ENCODE results near the gene RDX.
"Not testable (repeated sequence)": the region's sequence is repeated elsewhere in the genome, so short reads cannot be mapped to it uniquely, and the experiment has no call there.

The RDX gene

GRCh38 chr11:110287537-110287936 lies 8.9 kb downstream of the RDX start:
- H4K20me1 ChIP-seq (ENCODE audit: low read depth, low read length), result no peaks in the 10 kb centered on the region
- no peak overlapping the region for H3K4me2 ChIP-seq (ENCODE audit: low read depth, low read length, poor library complexity, severe bottlenecking)

GRCh38 chr11:110286298-110287040 lies 9.9 kb downstream of the RDX start:
- Histone ChIP-seq H3K4me3 (ENCODE audit: insufficient read depth, low read length, poor library complexity, severe bottlenecking) (no peak overlapping the region), H3K4me2 (ENCODE audit: low read depth, low read length, poor library complexity, severe bottlenecking) (no peak overlapping the region), H4K20me1 (ENCODE audit: low read depth, low read length) (no peaks in the 10 kb centered on the region), H2AFZ (ENCODE audit: low read depth, low read length, severe bottlenecking) (no peak overlapping the region), H3K79me2 (ENCODE audit: insufficient read depth, low read length) (no peaks in the 10 kb centered on the region), H3K9ac (ENCODE audit: low read length) (no peak overlapping the region), H3K27me3 (ENCODE audit: low read length) (no peaks in the 10 kb centered on the region), H3F3A (ENCODE audit: insufficient read depth) (no peaks in the 10 kb centered on the region), H3K9me2 (replicated peaks; ENCODE audit: insufficient read depth, low read length) (no peaks in the 10 kb centered on the region), H3K36me3 (ENCODE audit: low read length) (no peaks in the 10 kb centered on the region), H3K9me3 (ENCODE audit: insufficient read depth, low read length) (no peaks in the 10 kb centered on the region), H3K27ac (ENCODE audit: low read depth, low read length) (no peak overlapping the region)
- TF ChIP-seq CTCF (IDR thresholded peaks at IDR 0.05; ENCODE audit: insufficient read depth, low read length, poor library complexity, severe bottlenecking) (no peak), EZH2phosphoT487 (conservative IDR thresholded peaks at IDR 0.05; ENCODE audit: low read length) (no peak)

More at GRCh38 chr11:110287537-110287936, 8.9 kb downstream of the RDX start:
- Histone ChIP-seq H3K79me2 (ENCODE audit: insufficient read depth, low read length) (no peaks in the 10 kb centered on the region), H3K9ac (ENCODE audit: low read length) (no peak overlapping the region), H3K27ac (ENCODE audit: low read depth, low read length) (no peak overlapping the region), H3K36me3 (ENCODE audit: low read length) (no peaks in the 10 kb centered on the region), H3F3A (ENCODE audit: insufficient read depth) (no peaks in the 10 kb centered on the region), H3K27me3 (ENCODE audit: low read length) (no peaks in the 10 kb centered on the region), H3K9me3 (ENCODE audit: insufficient read depth, low read length) (no peaks in the 10 kb centered on the region), H2AFZ (ENCODE audit: low read depth, low read length, severe bottlenecking) (no peak overlapping the region), H3K9me2 (replicated peaks; ENCODE audit: insufficient read depth, low read length) (no peaks in the 10 kb centered on the region), H3K4me3 (ENCODE audit: insufficient read depth, low read length, poor library complexity, severe bottlenecking) (no peak overlapping the region)
- TF ChIP-seq CTCF (IDR thresholded peaks at IDR 0.05; ENCODE audit: insufficient read depth, low read length, poor library complexity, severe bottlenecking) (no peak), EZH2phosphoT487 (conservative IDR thresholded peaks at IDR 0.05; ENCODE audit: low read length) (no peak)

GRCh38 chr11:110283862-110284261 lies 12.6 kb downstream of the RDX start:
- no peaks in the 10 kb centered on the region for H3K79me2 ChIP-seq (ENCODE audit: insufficient read depth, low read length)
- no peaks in the 10 kb centered on the region for H4K20me1 ChIP-seq (ENCODE audit: low read depth, low read length)
- no peaks in the 10 kb centered on the region for H3K36me3 ChIP-seq (ENCODE audit: low read length)
- no peak overlapping the region for H3K27ac ChIP-seq (ENCODE audit: low read depth, low read length)
- H3K9me2 ChIP-seq (replicated peaks; ENCODE audit: insufficient read depth, low read length), result no peaks in the 10 kb centered on the region
- no peaks in the 10 kb centered on the region for H3K27me3 ChIP-seq (ENCODE audit: low read length)
- no peak overlapping the region for H3K4me2 ChIP-seq (ENCODE audit: low read depth, low read length, poor library complexity, severe bottlenecking)
- H3F3A ChIP-seq (ENCODE audit: insufficient read depth), result no peaks in the 10 kb centered on the region
- no peak overlapping the region for H3K4me3 ChIP-seq (ENCODE audit: insufficient read depth, low read length, poor library complexity, severe bottlenecking)
- no peak overlapping the region for H3K9ac ChIP-seq (ENCODE audit: low read length)
- no peaks in the 10 kb centered on the region for H3K9me3 ChIP-seq (ENCODE audit: insufficient read depth, low read length)
- TF ChIP-seq CTCF (IDR thresholded peaks at IDR 0.05; ENCODE audit: insufficient read depth, low read length, poor library complexity, severe bottlenecking) (no peak), EZH2phosphoT487 (conservative IDR thresholded peaks at IDR 0.05; ENCODE audit: low read length) (no peak)
- no peak overlapping the region for H2AFZ ChIP-seq (ENCODE audit: low read depth, low read length, severe bottlenecking)

- H2AFZ ChIP-seq (ENCODE audit: low read depth, low read length, severe bottlenecking); H3K9me3 ChIP-seq (ENCODE audit: insufficient read depth, low read length); H3K4me3 ChIP-seq (ENCODE audit: insufficient read depth, low read length, poor library complexity, severe bottlenecking); H3K9ac ChIP-seq (ENCODE audit: low read length); H3K27me3 ChIP-seq (ENCODE audit: low read length); H3K4me2 ChIP-seq (ENCODE audit: low read depth, low read length, poor library complexity, severe bottlenecking); H3K27ac ChIP-seq (ENCODE audit: low read depth, low read length); H3K79me2 ChIP-seq (ENCODE audit: insufficient read depth, low read length); H4K20me1 ChIP-seq (ENCODE audit: low read depth, low read length); H3K9me2 ChIP-seq (replicated peaks; ENCODE audit: insufficient read depth, low read length); H3K36me3 ChIP-seq (ENCODE audit: low read length); H3F3A ChIP-seq (ENCODE audit: insufficient read depth): not testable (repeated sequence)
Measured at GRCh38 chr11:110280595-110280994, 15.8 kb downstream of the RDX start.

Data from SU-DHL-6 (cell line).